A673 (cell line): ENCODE results near the gene CEP112.

Experiments used
- CTCF ChIP-seq: fragments of 300-800, 200-600 bp; sonication (generic); conservative IDR thresholded peaks from 2 replicates; pipeline ENCODE4 v1.5.1; 2017; ENCODE audit warnings: low read depth, mild to moderate bottlenecking, antibody characterized with exemption, low read length, moderate library complexity, mixed read lengths
- EZH2 ChIP-seq: fragments of 200-600 bp; sonication (generic); IDR thresholded peaks from 2 replicates; pipeline ENCODE4 v1.6.1; 2017; ENCODE audit warnings: borderline replicate concordance, low read depth, mild to moderate bottlenecking, mixed read lengths, antibody characterized with exemption, low read length; ENCODE audit not compliant: poor library complexity, severe bottlenecking

GRCh38 chr17:65952586-65952985, 239.3 kb downstream of the CEP112 start:
- TF ChIP-seq CTCF (no peak), EZH2 (no peak)
